BLaER1 (cell line): Measurements from ENCODE around the gene C1orf21.

Source experiments
- H3K27ac ChIP-seq: shearing (Covaris generic); formaldehyde crosslinking; 2 replicates; pipeline ENCODE4 v1.8.1; 2022
- H3K27me3 ChIP-seq: shearing (Covaris generic); formaldehyde crosslinking; 2 replicates; pipeline ENCODE4 v1.8.1; 2022
- H3K36me3 ChIP-seq: shearing (Covaris generic); formaldehyde crosslinking; 2 replicates; pipeline ENCODE4 v1.8.1; 2022
- H3K4me1 ChIP-seq: shearing (Covaris generic); formaldehyde crosslinking; 2 replicates; pipeline ENCODE4 v1.8.1; 2022
- H3K4me2 ChIP-seq: shearing (Covaris generic); formaldehyde crosslinking; 2 replicates; pipeline ENCODE4 v1.8.1; 2022
- H3K4me3 ChIP-seq: shearing (Covaris generic); formaldehyde crosslinking; 2 replicates; pipeline ENCODE4 v1.8.1; 2022
- H3K9ac ChIP-seq: shearing (Covaris generic); formaldehyde crosslinking; 2 replicates; pipeline ENCODE4 v1.8.1; 2022
- H3K9me3 ChIP-seq: shearing (Covaris generic); formaldehyde crosslinking; 2 replicates; pipeline ENCODE4 v1.8.1; 2022
- H4K20me1 ChIP-seq: shearing (Covaris generic); formaldehyde crosslinking; 2 replicates; pipeline ENCODE4 v1.8.1; 2022
- Cebpa-rat ChIP-seq: shearing (Covaris generic); IDR thresholded peaks from 2 replicates; pipeline ENCODE4 v1.8.1; 2022

C1orf21 gene

DNA sequence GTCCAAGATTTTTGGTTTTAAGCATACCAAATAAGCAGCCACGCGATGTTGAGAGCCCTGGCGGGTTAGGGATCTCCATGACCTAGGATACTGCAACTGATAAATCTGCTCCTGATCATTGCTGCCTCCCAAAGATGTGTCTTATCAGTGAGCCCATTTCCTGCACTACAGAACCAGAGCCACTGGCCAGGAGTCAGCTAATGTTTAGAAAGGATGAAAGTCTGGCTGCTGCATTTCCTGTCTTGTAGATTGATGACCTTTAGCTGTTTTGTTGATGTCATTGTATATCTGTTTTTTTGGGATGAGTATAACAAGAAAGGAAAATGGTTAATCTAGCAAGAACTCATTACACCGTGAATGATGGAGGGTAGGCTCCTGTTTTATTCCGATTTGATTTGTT is 74.5 kb downstream of the C1orf21 start:
- H3K27me3 ChIP-seq, result no peaks in the 10 kb centered on the region
- H4K20me1 ChIP-seq, result no peaks in the 10 kb centered on the region
- no peak overlapping the region for H3K9ac ChIP-seq
- no peak overlapping the region for H3K4me3 ChIP-seq
- H3K4me2 ChIP-seq, result no peak overlapping the region
- H3K36me3 ChIP-seq, result no peaks in the 10 kb centered on the region
- TF ChIP-seq Cebpa-rat, result no peak
- H3K4me1 ChIP-seq, result peaks cover 5% of the 10 kb centered on the region
- no peak overlapping the region for H3K27ac ChIP-seq
- no peaks in the 10 kb centered on the region for H3K9me3 ChIP-seq

DNA sequence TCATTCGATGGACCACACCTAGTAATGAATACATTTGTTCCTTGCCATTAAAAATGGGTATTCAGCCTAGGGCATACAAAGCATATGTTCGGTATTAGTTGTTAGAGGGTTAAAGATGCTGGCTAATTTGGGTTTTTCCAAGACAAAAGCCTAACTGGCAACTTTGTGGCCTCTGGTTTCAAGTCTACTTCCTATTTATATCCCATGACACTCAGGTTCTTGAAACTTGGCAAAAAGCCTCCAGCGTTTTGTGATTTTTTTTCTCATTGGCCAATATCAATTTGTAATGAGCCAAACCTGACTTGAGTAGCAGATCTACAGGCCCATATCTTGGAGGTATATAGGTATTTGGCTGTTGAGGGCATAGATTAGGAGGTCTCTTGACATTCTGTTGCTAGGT is 75.3 kb downstream of the C1orf21 start:
- no peaks in the 10 kb centered on the region for H3K36me3 ChIP-seq
- TF ChIP-seq Cebpa-rat, result no peak

DNA sequence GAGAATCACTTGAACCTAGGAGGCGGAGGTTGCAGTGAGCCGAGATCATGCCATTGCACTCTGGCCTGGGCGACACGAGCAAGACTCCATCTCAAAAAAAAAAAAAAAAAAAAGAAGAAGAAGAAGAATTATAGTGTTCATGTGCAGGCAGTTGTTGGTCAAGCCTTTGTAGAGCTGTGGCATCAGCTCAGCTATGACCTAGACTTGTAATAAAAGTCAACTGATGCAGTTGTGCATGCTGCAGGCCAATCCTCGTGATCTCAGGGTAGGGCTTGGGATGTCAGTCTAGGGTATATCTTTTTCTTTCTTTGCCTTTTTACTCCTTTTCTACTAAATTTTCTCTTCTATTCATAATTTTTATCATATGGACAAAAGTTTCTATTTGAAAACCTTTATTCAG is 76.2 kb downstream of the C1orf21 start:
- no peak overlapping the region for H3K4me3 ChIP-seq

More for the DNA sequence above, 75.3 kb downstream of the C1orf21 start:
- H3K9me3 ChIP-seq, result no peaks in the 10 kb centered on the region
- H3K27me3 ChIP-seq, result no peaks in the 10 kb centered on the region
- no peak overlapping the region for H3K27ac ChIP-seq
- no peak overlapping the region for H3K4me3 ChIP-seq
- H3K4me2 ChIP-seq, result no peak overlapping the region
- H4K20me1 ChIP-seq, result no peaks in the 10 kb centered on the region
- H3K9ac ChIP-seq, result no peak overlapping the region
- H3K4me1 ChIP-seq, result peaks cover 5% of the 10 kb centered on the region

DNA sequence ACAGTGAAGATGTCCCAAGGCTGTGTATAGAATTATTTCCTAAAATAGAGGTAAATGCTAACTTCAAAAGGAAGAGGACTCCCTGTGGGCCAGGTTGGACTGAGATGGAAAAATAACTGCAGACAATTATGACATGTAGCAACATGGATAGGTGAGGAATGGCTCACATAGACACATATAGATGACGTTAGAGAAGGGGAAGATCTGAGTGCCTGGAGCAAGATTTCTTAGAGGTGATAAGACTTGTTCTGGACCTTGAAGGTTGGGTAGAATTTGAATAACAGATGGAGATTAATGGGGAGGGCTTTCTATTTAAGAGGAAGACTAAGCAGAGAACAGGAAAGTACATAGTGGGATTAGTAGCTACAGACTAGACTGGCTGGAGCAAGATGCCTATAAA is 76.9 kb downstream of the C1orf21 start:
- no peaks in the 10 kb centered on the region for H3K36me3 ChIP-seq
- no peaks in the 10 kb centered on the region for H3K9me3 ChIP-seq
- H3K9ac ChIP-seq, result no peak overlapping the region
- no peak overlapping the region for H3K27ac ChIP-seq
- peaks cover 5% of the 10 kb centered on the region for H3K4me1 ChIP-seq
- no peaks in the 10 kb centered on the region for H4K20me1 ChIP-seq
- no peak for TF ChIP-seq Cebpa-rat
- H3K27me3 ChIP-seq, result no peaks in the 10 kb centered on the region
- H3K4me3 ChIP-seq, result no peak overlapping the region
- no peak overlapping the region for H3K4me2 ChIP-seq

More for the DNA sequence above, 76.2 kb downstream of the C1orf21 start:
- Histone ChIP-seq H3K9ac (no peak overlapping the region), H3K27ac (no peak overlapping the region), H3K27me3 (no peaks in the 10 kb centered on the region), H3K4me2 (no peak overlapping the region), H3K36me3 (no peaks in the 10 kb centered on the region), H3K9me3 (no peaks in the 10 kb centered on the region), H4K20me1 (no peaks in the 10 kb centered on the region), H3K4me1 (peaks cover 5% of the 10 kb centered on the region)
- TF ChIP-seq Cebpa-rat, result no peak

DNA sequence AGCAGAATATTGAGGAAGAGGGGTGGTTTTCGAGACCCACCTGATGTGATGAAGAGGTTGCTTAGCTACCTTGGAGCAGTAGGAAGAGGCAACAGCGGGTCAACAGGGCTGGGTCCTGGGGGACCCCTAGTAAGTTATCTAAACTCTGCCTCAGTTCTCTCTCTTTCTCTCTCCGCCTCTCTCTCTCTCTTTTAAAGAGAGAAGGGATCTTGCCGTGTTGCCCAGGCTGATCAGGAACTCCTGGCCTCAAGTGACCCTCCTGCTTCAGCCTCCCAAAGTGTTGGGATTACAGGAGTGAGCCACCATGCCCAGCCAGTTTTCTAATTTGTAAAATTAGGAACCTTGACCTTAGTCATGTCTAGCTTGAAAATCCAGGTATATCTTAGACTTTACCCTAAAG is 77.9 kb downstream of the C1orf21 start:
- no peaks in the 10 kb centered on the region for H4K20me1 ChIP-seq
- no peak overlapping the region for H3K4me2 ChIP-seq
- no peaks in the 10 kb centered on the region for H3K9me3 ChIP-seq

DNA sequence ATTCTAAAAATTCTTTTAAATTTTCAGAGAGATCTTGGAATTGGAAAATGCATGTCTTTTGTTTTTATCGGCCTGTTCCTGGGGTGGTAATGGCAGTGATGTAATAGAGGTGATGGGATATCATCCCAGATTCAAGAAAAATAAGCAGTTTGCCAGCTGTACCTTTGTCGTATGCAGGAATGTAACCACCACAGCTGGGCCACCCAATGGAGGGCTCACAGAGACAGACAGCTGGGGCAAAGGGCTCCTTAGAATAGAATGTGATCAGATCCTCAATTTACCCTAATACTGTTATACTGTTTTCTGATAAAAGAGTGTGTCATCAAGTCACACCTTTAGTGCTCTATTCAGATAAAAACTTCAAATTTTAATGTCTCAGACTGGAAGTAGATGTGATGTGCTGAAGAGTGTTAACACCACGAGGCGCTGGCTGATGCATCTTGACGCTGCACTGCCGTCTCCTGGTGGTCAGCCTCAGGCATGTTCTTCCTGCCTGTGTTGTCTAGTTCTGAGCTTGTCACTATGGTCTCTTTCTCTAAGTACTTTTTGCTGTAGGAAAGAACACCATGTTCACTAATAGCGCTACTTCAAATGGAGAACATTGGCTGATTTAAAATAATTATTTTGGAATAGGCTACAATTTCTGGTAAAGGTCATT is 78.8 kb downstream of the C1orf21 start:
- no peak for TF ChIP-seq Cebpa-rat
- no peak overlapping the region for H3K9ac ChIP-seq
- H3K27me3 ChIP-seq, result no peaks in the 10 kb centered on the region

More for the DNA sequence above, 77.9 kb downstream of the C1orf21 start:
- H3K4me3 ChIP-seq, result no peak overlapping the region
- peaks cover 5% of the 10 kb centered on the region for H3K4me1 ChIP-seq
- H3K27me3 ChIP-seq, result no peaks in the 10 kb centered on the region
- H3K9ac ChIP-seq, result no peak overlapping the region
- H3K27ac ChIP-seq, result no peak overlapping the region
- no peak for TF ChIP-seq Cebpa-rat
- no peaks in the 10 kb centered on the region for H3K36me3 ChIP-seq

DNA sequence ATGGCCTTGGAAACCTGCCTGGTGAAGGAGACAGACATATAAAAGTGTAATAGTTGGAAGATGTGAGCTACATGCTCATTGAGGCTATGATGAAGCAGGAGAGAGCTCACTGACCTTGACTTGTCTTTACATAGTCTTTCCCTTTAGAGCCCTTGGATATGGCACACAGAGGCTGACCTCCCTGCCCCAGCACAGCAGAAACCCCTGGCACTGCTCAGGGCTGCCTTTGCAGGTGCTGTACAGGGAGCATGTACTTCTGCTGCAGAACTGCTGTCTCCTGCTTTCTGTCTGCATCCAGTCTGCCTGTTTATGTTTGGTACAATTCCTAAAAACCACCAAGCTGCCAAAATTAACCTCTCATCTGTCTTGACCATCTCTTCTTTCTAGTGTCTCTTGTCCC is 80.5 kb downstream of the C1orf21 start:
- Histone ChIP-seq H3K4me1 (peaks cover 2% of the 10 kb centered on the region), H3K4me3 (no peak overlapping the region), H3K4me2 (no peak overlapping the region), H3K9me3 (no peaks in the 10 kb centered on the region), H3K27ac (no peak overlapping the region), H3K36me3 (no peaks in the 10 kb centered on the region), H3K27me3 (no peaks in the 10 kb centered on the region), H4K20me1 (no peaks in the 10 kb centered on the region), H3K9ac (no peak overlapping the region)
- no peak for TF ChIP-seq Cebpa-rat

More for the DNA sequence above, 78.8 kb downstream of the C1orf21 start:
- H3K9me3 ChIP-seq, result no peaks in the 10 kb centered on the region
- H3K4me2 ChIP-seq, result no peak overlapping the region
- H3K27ac ChIP-seq, result no peak overlapping the region
- no peaks in the 10 kb centered on the region for H4K20me1 ChIP-seq
- H3K36me3 ChIP-seq, result no peaks in the 10 kb centered on the region
- H3K4me1 ChIP-seq, result peaks cover 5% of the 10 kb centered on the region
- H3K4me3 ChIP-seq, result no peak overlapping the region

DNA sequence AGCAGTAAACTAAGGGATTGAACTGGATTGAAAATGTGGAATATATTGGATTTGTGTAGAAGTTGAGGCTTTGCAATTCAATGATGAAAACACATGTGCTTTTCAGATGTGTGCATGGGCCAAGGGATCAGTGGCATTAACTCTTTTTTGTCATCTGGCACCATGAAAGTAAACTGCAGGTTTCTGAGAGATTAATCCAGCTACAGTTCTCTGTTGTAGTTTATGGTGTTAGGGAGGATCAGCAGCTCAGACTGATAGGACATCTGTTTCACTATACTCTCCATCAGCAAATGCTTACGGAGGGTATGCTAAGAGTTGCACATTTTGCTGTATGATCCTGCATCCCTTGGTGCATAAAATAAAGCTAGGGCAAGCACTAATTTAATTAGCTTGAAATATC is 82.6 kb downstream of the C1orf21 start:
- no peak for TF ChIP-seq Cebpa-rat
- peaks cover 13% of the 10 kb centered on the region; the same call in 1 of the 2 replicates for H3K9me3 ChIP-seq
- no peaks in the 10 kb centered on the region for H3K4me1 ChIP-seq
- no peak overlapping the region for H3K4me2 ChIP-seq
- no peaks in the 10 kb centered on the region for H3K27me3 ChIP-seq
- H3K36me3 ChIP-seq, result no peaks in the 10 kb centered on the region
- H3K9ac ChIP-seq, result no peak overlapping the region
- no peak overlapping the region for H3K27ac ChIP-seq
- no peak overlapping the region for H3K4me3 ChIP-seq
- no peaks in the 10 kb centered on the region for H4K20me1 ChIP-seq

DNA sequence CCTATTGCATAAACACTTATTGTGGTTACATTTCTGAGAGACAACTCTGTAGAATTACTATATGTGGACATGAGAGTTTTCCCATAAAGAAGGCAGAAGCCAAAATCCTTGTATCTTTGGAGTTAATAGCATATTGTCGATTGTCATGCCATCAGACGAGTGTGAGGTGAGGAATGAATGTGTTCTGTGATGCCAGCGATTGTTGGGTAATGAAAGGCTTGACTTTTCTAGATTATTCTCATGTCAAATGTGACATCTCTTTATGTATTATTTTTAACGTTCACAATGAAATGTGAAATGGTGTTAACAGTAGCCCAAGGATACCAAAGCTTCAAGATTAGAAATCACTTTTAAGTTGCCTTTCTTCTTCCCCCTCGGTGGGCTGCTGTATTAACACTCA is 84.9 kb downstream of the C1orf21 start:
- H3K36me3 ChIP-seq, result no peaks in the 10 kb centered on the region

DNA sequence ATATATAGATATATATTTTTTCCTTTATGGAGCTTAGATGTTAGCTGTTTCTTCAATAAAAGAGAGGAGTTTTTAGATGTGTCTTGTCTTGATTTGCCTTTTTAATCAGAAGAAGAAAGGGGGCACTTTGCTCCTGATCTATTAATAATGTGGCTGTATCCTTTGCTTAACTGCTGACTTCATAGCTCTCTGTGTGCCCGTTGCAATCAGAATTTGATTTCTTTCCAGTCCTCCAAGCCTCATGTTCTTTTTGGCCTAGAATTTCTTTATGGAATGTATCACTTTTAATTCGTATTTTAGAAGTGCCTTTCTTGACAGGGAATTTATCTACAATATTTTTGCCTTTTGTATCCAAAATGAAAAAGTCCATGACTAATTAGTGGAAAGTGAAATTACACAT is 85.3 kb downstream of the C1orf21 start:
- no peak overlapping the region for H3K27ac ChIP-seq
- no peak overlapping the region for H3K9ac ChIP-seq
- H3K4me1 ChIP-seq, result no peaks in the 10 kb centered on the region
- no peak overlapping the region for H3K4me2 ChIP-seq
- H4K20me1 ChIP-seq, result no peaks in the 10 kb centered on the region
- H3K4me3 ChIP-seq, result no peak overlapping the region
- no peaks in the 10 kb centered on the region for H3K36me3 ChIP-seq
- H3K27me3 ChIP-seq, result no peaks in the 10 kb centered on the region
- peaks cover 27% of the 10 kb centered on the region; the same call in 1 of the 2 replicates for H3K9me3 ChIP-seq
- TF ChIP-seq Cebpa-rat, result no peak

More for the DNA sequence above, 84.9 kb downstream of the C1orf21 start:
- H4K20me1 ChIP-seq, result no peaks in the 10 kb centered on the region
- no peak overlapping the region for H3K9ac ChIP-seq
- no peaks in the 10 kb centered on the region for H3K4me1 ChIP-seq
- no peak overlapping the region for H3K4me3 ChIP-seq
- H3K9me3 ChIP-seq, result peaks cover 27% of the 10 kb centered on the region; the same call in 1 of the 2 replicates
- no peak overlapping the region for H3K4me2 ChIP-seq
- H3K27me3 ChIP-seq, result no peaks in the 10 kb centered on the region
- no peak for TF ChIP-seq Cebpa-rat
- H3K27ac ChIP-seq, result no peak overlapping the region
